Measurements from ENCODE around the gene RNF157. TPM values are rescaled to one million over a fixed set of nuclear protein-coding genes. Genes with fewer than 3 reads are reported as not detected.

The RNF157 gene
- total RNA-seq, 1 donor, result 0.36 TPM

- no peak overlapping the region for H3K27ac ChIP-seq (ENCODE audit: low read depth, low read length)
- no peak overlapping the region for H3K4me2 ChIP-seq (ENCODE audit: insufficient read depth, low read length)
- no peak for TF ChIP-seq CTCF (IDR thresholded peaks at IDR 0.05; ENCODE audit: extremely low read depth, low read depth, low read length)
Measured at GRCh38 chr17:76163919-76164318, 76.4 kb downstream of the RNF157 start.

DNA sequence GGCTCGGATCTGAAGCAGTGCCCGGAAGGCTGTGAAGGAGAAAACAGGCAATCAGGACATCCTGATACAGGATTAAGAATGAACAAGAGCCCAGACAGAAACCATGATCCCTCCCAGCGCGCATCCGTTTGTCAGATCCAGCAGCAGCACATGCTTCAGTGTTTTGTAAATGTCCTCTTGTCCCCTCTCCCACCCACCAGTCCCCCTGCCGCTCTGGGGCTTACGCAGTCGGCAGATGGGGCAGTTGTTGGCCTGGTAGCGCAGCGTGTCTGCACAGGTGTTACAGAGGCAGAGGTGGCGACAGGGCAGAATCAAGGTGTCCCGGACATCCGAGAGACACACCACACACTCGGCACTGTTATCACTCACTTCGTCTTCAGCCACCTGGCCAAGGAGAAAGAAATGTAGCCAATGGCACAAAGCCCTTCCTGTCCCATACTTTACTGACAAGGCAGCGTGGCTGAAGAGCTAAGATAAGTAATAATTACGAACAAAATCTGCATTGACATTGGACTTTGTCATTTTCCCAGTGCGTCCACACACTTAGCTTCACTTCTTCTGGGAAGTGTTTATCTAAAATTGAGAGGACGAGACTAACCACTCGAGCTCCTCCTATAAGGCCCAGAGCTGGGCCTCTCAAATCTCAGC is 78.5 kb downstream of the RNF157 start:
- Histone ChIP-seq H4K20me1 (ENCODE audit: insufficient read depth, low read length) (no peaks in the 10 kb centered on the region), H2AFZ (ENCODE audit: low read length) (no peak overlapping the region), H3K9me3 (ENCODE audit: low read depth, low read length) (peaks cover under 1% of the 10 kb centered on the region), H3K79me2 (ENCODE audit: insufficient read depth, low read length) (no peaks in the 10 kb centered on the region), H3K4me1 (ENCODE audit: insufficient read depth, low read length) (no peaks in the 10 kb centered on the region), H3K27ac (ENCODE audit: low read depth, low read length) (no peak overlapping the region), H3K27me3 (ENCODE audit: insufficient read depth, low read length) (peaks cover 23% of the 10 kb centered on the region), H3K4me3 (ENCODE audit: insufficient read depth, low read length) (no peak overlapping the region), H3K4me2 (ENCODE audit: insufficient read depth, low read length) (no peak overlapping the region), H3K36me3 (ENCODE audit: insufficient read depth, low read length) (no peaks in the 10 kb centered on the region)
- DNase-seq (ENCODE audit: insufficient read length, low spot score, missing footprints), result no peak
- TF ChIP-seq CTCF (IDR thresholded peaks at IDR 0.05; ENCODE audit: extremely low read depth, low read depth, low read length), result no peak

More at GRCh38 chr17:76163919-76164318, 76.4 kb downstream of the RNF157 start:
- no peaks in the 10 kb centered on the region for H3K79me2 ChIP-seq (ENCODE audit: insufficient read depth, low read length)
- H3K9me3 ChIP-seq (ENCODE audit: low read depth, low read length), result peaks cover 3% of the 10 kb centered on the region
- H3K4me1 ChIP-seq (ENCODE audit: insufficient read depth, low read length), result no peaks in the 10 kb centered on the region
- H2AFZ ChIP-seq (ENCODE audit: low read length), result no peak overlapping the region
- peaks cover 10% of the 10 kb centered on the region for H3K27me3 ChIP-seq (ENCODE audit: insufficient read depth, low read length)
- H4K20me1 ChIP-seq (ENCODE audit: insufficient read depth, low read length), result no peaks in the 10 kb centered on the region
- DNase-seq (ENCODE audit: insufficient read length, low spot score, missing footprints), result no peak
- H3K36me3 ChIP-seq (ENCODE audit: insufficient read depth, low read length), result no peaks in the 10 kb centered on the region
- H3K4me3 ChIP-seq (ENCODE audit: insufficient read depth, low read length), result no peak overlapping the region

DNA sequence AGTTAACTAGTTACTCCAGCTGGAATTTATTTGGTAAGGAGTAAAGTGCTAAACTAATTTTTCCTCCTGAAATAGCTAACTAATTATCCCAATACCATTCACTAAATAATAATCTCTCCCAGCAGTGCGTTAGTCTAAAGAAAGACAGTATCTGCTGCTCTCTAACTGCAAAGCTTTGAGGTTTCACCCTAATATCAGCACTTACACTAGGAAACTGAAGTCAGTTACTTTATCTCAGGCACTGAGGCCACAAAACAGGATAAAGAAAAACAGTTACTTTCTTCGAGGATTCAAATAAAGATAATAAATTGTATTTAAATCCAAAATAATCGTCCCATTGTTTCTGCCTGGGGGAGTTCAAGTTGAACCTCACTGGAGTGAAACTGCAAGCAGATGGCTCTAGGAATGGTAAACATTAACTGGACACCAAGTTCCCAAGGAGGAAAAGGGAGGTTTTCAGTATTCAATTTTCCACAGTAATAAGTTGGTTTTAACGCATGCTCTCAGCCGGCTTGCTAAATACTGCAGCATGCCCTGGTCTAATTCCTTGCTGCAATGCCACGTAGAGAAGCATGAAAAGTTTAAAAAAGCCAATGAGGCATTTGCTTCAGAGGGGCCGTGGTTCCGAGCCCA is 79.3 kb downstream of the RNF157 start:
- peaks cover 23% of the 10 kb centered on the region for H3K27me3 ChIP-seq (ENCODE audit: insufficient read depth, low read length)
- no peak overlapping the region for H3K27ac ChIP-seq (ENCODE audit: low read depth, low read length)
- no peak overlapping the region for H3K4me3 ChIP-seq (ENCODE audit: insufficient read depth, low read length)
- H3K4me2 ChIP-seq (ENCODE audit: insufficient read depth, low read length), result no peak overlapping the region
- no peak for DNase-seq (ENCODE audit: insufficient read length, low spot score, missing footprints)
- H3K36me3 ChIP-seq (ENCODE audit: insufficient read depth, low read length), result no peaks in the 10 kb centered on the region
- no peaks in the 10 kb centered on the region for H3K4me1 ChIP-seq (ENCODE audit: insufficient read depth, low read length)
- no peaks in the 10 kb centered on the region for H3K9me3 ChIP-seq (ENCODE audit: low read depth, low read length)
- no peaks in the 10 kb centered on the region for H3K79me2 ChIP-seq (ENCODE audit: insufficient read depth, low read length)
- H4K20me1 ChIP-seq (ENCODE audit: insufficient read depth, low read length), result no peaks in the 10 kb centered on the region
- TF ChIP-seq CTCF (IDR thresholded peaks at IDR 0.05; ENCODE audit: extremely low read depth, low read depth, low read length), result no peak
- H2AFZ ChIP-seq (ENCODE audit: low read length), result no peak overlapping the region

- H3K4me2 ChIP-seq (ENCODE audit: insufficient read depth, low read length), result no peak overlapping the region
- DNase-seq (ENCODE audit: insufficient read length, low spot score, missing footprints), result no peak
- H2AFZ ChIP-seq (ENCODE audit: low read length), result no peak overlapping the region
- H4K20me1 ChIP-seq (ENCODE audit: insufficient read depth, low read length), result no peaks in the 10 kb centered on the region
- no peaks in the 10 kb centered on the region for H3K4me1 ChIP-seq (ENCODE audit: insufficient read depth, low read length)
- no peak for TF ChIP-seq CTCF (IDR thresholded peaks at IDR 0.05; ENCODE audit: extremely low read depth, low read depth, low read length)
- H3K36me3 ChIP-seq (ENCODE audit: insufficient read depth, low read length), result no peaks in the 10 kb centered on the region
- H3K27me3 ChIP-seq (ENCODE audit: insufficient read depth, low read length), result peaks cover 30% of the 10 kb centered on the region
- H3K27ac ChIP-seq (ENCODE audit: low read depth, low read length), result no peak overlapping the region
- H3K79me2 ChIP-seq (ENCODE audit: insufficient read depth, low read length), result no peaks in the 10 kb centered on the region
- H3K4me3 ChIP-seq (ENCODE audit: insufficient read depth, low read length), result no peak overlapping the region
- H3K9me3 ChIP-seq (ENCODE audit: low read depth, low read length), result no peaks in the 10 kb centered on the region
Measured at GRCh38 chr17:76159157-76159556, 81.1 kb downstream of the RNF157 start.

Data from osteoblast (primary cell).